GM21528 (cell line): ENCODE measurements around the gene ANK3.
"Not testable (repeated sequence)": the region's sequence is repeated elsewhere in the genome, so short reads cannot be mapped to it uniquely, and the experiment has no call there.

Experiments used
- ATAC-seq: cut with Tn5 transposase; IDR thresholded peaks from one replicate; pipeline ENCODE4 v1.9.1; 2021; ENCODE audit warnings: mild to moderate bottlenecking, moderate library complexity; ENCODE audit not compliant: unreplicated experiment, low FRiP score

ANK3 gene

GRCh38 chr10:60045571-60045970, 344.1 kb downstream of the ANK3 start:
- ATAC-seq: no peak

- ATAC-seq: no peak
These were observed 344.7 kb downstream of the ANK3 start for GRCh38 chr10:60044971-60045370.

- ATAC-seq: no peak
These were observed 345.4 kb downstream of the ANK3 start for GRCh38 chr10:60044242-60044641.

GRCh38 chr10:60043561-60044241, 346.0 kb downstream of the ANK3 start:
- no peak for ATAC-seq

GRCh38 chr10:60042914-60043313, 346.8 kb downstream of the ANK3 start:
- no peak for ATAC-seq

GRCh38 chr10:60042262-60042661, 347.4 kb downstream of the ANK3 start:
- no peak for ATAC-seq

GRCh38 chr10:60041489-60042133, 348.1 kb downstream of the ANK3 start:
- no peak for ATAC-seq

- ATAC-seq: no peak
These were observed 349.5 kb downstream of the ANK3 start for GRCh38 chr10:60040014-60040662.

GRCh38 chr10:60035984-60036383, 353.7 kb downstream of the ANK3 start:
- peak; percentile 76 for ATAC-seq

GRCh38 chr10:60035375-60035774, 354.3 kb downstream of the ANK3 start:
- ATAC-seq: not testable (repeated sequence)

GRCh38 chr10:60032723-60033122, 357.0 kb downstream of the ANK3 start:
- ATAC-seq: no peak

- peak; percentile 59 for ATAC-seq
These were observed 358.0 kb downstream of the ANK3 start for GRCh38 chr10:60031664-60032063.

- no peak for ATAC-seq
These were observed 358.5 kb downstream of the ANK3 start for GRCh38 chr10:60031183-60031582.

- no peak for ATAC-seq
These were observed 360.2 kb downstream of the ANK3 start for GRCh38 chr10:60029475-60029874.

- ATAC-seq: no peak
These were observed 361.6 kb downstream of the ANK3 start for GRCh38 chr10:60028081-60028480.

- ATAC-seq: no peak
These were observed 364.4 kb downstream of the ANK3 start for GRCh38 chr10:60025279-60025678.

- ATAC-seq: no peak
These were observed 365.2 kb downstream of the ANK3 start for GRCh38 chr10:60024506-60024905.

GRCh38 chr10:60023155-60023877, 366.4 kb downstream of the ANK3 start:
- ATAC-seq: no peak

- no peak for ATAC-seq
These were observed 368.3 kb downstream of the ANK3 start for GRCh38 chr10:60021361-60021760.

- ATAC-seq: no peak
These were observed 372.9 kb downstream of the ANK3 start for GRCh38 chr10:60016794-60017193.

GRCh38 chr10:60009710-60010383, 379.8 kb downstream of the ANK3 start:
- no peak for ATAC-seq
